Adrenal gland (tissue), 12 donors: ENCODE results near the gene STK17A. TPM values are rescaled to one million over a fixed set of nuclear protein-coding genes. Genes with fewer than 3 reads are reported as not detected.
"Not testable (repeated sequence)": the region's sequence is repeated elsewhere in the genome, so short reads cannot be mapped to it uniquely, and the experiment has no call there.

Source experiments
- DNase-seq, 7 donors: peaks; one replicate each; pipeline ENCODE4 v3.0.0-alpha.2; 2019 to 2020
- H3K27ac ChIP-seq, 5 donors: fragments of 200-600 bp; sonication (generic) in 4 of 5; 1 replicate in 3 of 5; 2 replicates in 2 of 5; pipeline versions ENCODE4 v1.5.1 to v1.8.0; 2016 to 2020; ENCODE audit warnings: mild to moderate bottlenecking in 1 of 5
- H3K27me3 ChIP-seq: fragments of 200-600 bp; 2 replicates; pipeline ENCODE4 v1.8.0; 2021
- H3K36me3 ChIP-seq, 2 donors: fragments of 200-600 bp; replicated peaks in 1 of 2; 1 replicate in 1 of 2; 2 replicates in 1 of 2; pipeline versions ENCODE4 v1.5.1 to v1.8.0; 2018 to 2022
- H3K4me1 ChIP-seq, 2 donors: fragments of 200-600 bp; replicated peaks in 1 of 2; 1 replicate in 1 of 2; 2 replicates in 1 of 2; pipeline versions ENCODE4 v1.5.1 to v1.8.0; 2018 to 2021
- H3K4me3 ChIP-seq, 4 donors: fragments of 200-600 bp; sonication (generic) in 3 of 4; one replicate each; pipeline ENCODE4 v1.5.1; 2016 to 2018
- H3K9me3 ChIP-seq, 3 donors: fragments of 200-600 bp; sonication (generic) in 1 of 3; replicated peaks in 1 of 3; 1 replicate in 2 of 3; 2 replicates in 1 of 3; pipeline versions ENCODE4 v1.5.1 to v1.8.0; 2016 to 2021
- CTCF ChIP-seq, 6 experiments: fragments of 450-650 bp in 4 of 6; fragments of 200-600 bp in 2 of 6; sonication (generic) in 1 of 6; IDR thresholded peaks; 1 replicate in 5 of 6; 2 replicates in 1 of 6; pipeline versions ENCODE4 v1.5.1 to v1.8.0; 2016 to 2021; ENCODE audit warnings: antibody characterized with exemption in 6 of 6, mild to moderate bottlenecking in 2 of 6, moderate library complexity in 1 of 6
- POLR2A ChIP-seq, 2 donors: fragments of 450-650 bp; IDR thresholded peaks; one replicate each; pipeline ENCODE4 v1.6.1; 2017; ENCODE audit warnings: antibody characterized with exemption in 2 of 2, mild to moderate bottlenecking in 2 of 2, moderate library complexity in 1 of 2
- WGBS, 4 donors: extraction: QIAGEN DNeasy Blood & Tissue Kit in 2 of 4; methylation state at CpG; one replicate each; pipeline versions ENCODE4 v1.1.5 to v1.1.7; 2013 to 2017; 5-methylcytosine and 5-hydroxymethylcytosine counted together
- intact Hi-C, 2 donors: fragments of 100-400 bp; cut with DNase I; formaldehyde crosslinking; loops; one replicate each; pipeline versions ENCODE4 v1.14.1 to v1.15.0; 2022 to 2023
- polyA plus RNA-seq, 3 donors: library from polyadenylated mRNA; stranded (reverse); fragments of 200-250 nt in 2 of 3; fragments of 350-450 nt in 1 of 3; fragmentation: Illumina TruSeq in 1 of 3; extraction: RNeasy Lipid Tissue Mini Kit (QIAGEN cat#74804) in 1 of 3; gene quantifications; one replicate each; pipeline ENCODE4 v1.2.3, GENCODE V29; 2013 to 2014
- total RNA-seq, 9 donors: library from RNA; depleted of rRNA in 4 of 9; stranded (reverse); fragments of >200 nt in 4 of 9; fragments of 120-200 nt in 1 of 9; fragmentation: NEBNext Ultra II Directional in 1 of 9; extraction: Animal tissue kit (Norgen Biotek cat#: 25700) in 1 of 9; gene quantifications; one replicate each; pipeline versions ENCODE4 v1.1.0 to v1.2.4, GENCODE V29; 2013 to 2023
- donor health status: healthy with polysubstance abuse.
- donor health status: Bipolar disorder and iron deficiency.
- donor health status: DM: yes; HTN: yes; CAD: no.
- donor health status: DM: no; HTN: no; CAD: no.
- donor health status: DM: no; HTN: no; CAD: no.
- donor health status: DM: yes; HTN: yes; CAD: no.

STK17A gene
- total and polyA plus RNA-seq, 12 donors = 7.8 to 46.0 (median 26.2) TPM

- WGBS, 4 donors = 74 to 86% (median 84%) methylated on average over 2 of the region's 2 CpGs
- DNase-seq = no peak
- TF ChIP-seq CTCF (IDR thresholded peaks at IDR 0.05) = no peak
- no peak for TF ChIP-seq POLR2A (IDR thresholded peaks at IDR 0.05)
- Histone ChIP-seq H3K27ac (no peak overlapping the region), H3K9me3 (no peaks in the 10 kb centered on the region), H3K4me3 (no peak overlapping the region), H3K36me3 (peaks cover 0 to 10% of the 10 kb centered on the region in 2 donors), H3K27me3 (no peaks in the 10 kb centered on the region), H3K4me1 (peaks cover 0 to 18% of the 10 kb centered on the region in 2 donors)
- intact Hi-C loops = loop anchor here in 1 of 2 donors (10.0 kb wide), 1 partner anchor 51 kb away; no protein-coding TSS in a partner anchor
Measured at GRCh38 chr7:43594020-43594419, 11.1 kb downstream of the STK17A start.

- not testable (repeated sequence) for H3K27me3 ChIP-seq, H3K36me3 ChIP-seq, H3K9me3 ChIP-seq, H3K4me3 ChIP-seq, H3K27ac ChIP-seq, DNase-seq
- peaks cover 0 to 16% of the 10 kb centered on the region in 2 donors for H3K4me1 ChIP-seq
- WGBS, 4 donors = 71 to 76% (median 74%) methylated on average over 4 to 5 of the region's 5 CpGs
- intact Hi-C loops = loop anchor here in 1 of 2 donors (10.0 kb wide), 1 partner anchor 48 kb away; no protein-coding TSS in a partner anchor
Measured at GRCh38 chr7:43596426-43596825, 13.5 kb downstream of the STK17A start.

DNA sequence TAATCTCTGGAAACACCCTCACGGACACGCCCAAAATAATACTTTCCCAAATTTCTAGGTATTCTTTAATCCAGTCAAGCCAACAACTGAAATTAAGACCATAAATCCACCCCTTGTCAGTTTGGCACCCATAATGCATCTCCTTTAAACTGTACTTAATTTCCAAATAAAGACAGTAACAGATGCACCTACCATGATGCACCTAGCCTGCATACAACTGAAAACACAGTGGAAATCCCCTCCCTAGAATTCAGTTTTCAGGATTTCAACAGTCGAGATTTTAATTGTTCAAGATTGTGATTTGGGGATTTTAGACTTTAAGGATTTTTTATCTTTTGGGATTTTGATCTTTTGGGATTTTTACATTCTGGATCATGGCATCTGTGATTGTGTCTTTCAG lies 17.1 kb downstream of the STK17A start:
- Histone ChIP-seq H3K9me3 (no peaks in the 10 kb centered on the region), H3K36me3 (peaks cover 0 to 10% of the 10 kb centered on the region in 2 donors), H3K4me1 (peaks cover 0 to 4% of the 10 kb centered on the region in 2 donors), H3K27me3 (no peaks in the 10 kb centered on the region), H3K4me3 (no peak overlapping the region), H3K27ac (no peak overlapping the region)
- intact Hi-C loops = no loop called here
- no peak for TF ChIP-seq POLR2A (IDR thresholded peaks at IDR 0.05)
- no peak for TF ChIP-seq CTCF (IDR thresholded peaks at IDR 0.05)
- WGBS, 4 donors = 95 to 97% (median 97%) methylated on average over 3 of the region's 3 CpGs
- no peak for DNase-seq

DNA sequence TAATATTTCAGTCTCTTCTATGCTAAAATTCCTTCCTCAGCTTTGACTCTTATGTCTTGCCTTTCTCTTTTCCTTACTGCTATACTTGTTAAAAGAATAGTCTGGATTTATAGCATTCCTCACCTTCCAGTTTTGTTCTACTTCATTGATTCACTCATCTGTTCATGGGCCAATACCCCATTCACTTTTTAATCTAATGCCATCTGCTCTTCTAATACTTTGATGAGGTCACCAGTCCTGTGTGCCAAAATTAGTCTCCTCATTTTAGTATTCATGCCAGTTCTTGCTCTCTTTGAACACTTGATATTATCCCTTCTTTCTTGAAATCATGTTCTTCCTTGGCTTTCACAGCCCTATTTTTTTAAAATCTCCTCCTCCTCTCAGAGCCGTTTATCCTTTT lies 19.3 kb downstream of the STK17A start:
- Histone ChIP-seq H3K27me3 (no peaks in the 10 kb centered on the region), H3K4me1 (peaks cover 0 to 4% of the 10 kb centered on the region in 2 donors), H3K36me3 (peaks cover 0 to 8% of the 10 kb centered on the region in 2 donors), H3K4me3 (no peak overlapping the region), H3K27ac (no peak overlapping the region), H3K9me3 (no peaks in the 10 kb centered on the region)
- intact Hi-C loops = no loop called here
- TF ChIP-seq CTCF (IDR thresholded peaks at IDR 0.05) = no peak
- no peak for TF ChIP-seq POLR2A (IDR thresholded peaks at IDR 0.05)
- WGBS, 4 donors = 74 to 97% (median 82%) methylated on average over 1 of the region's 1 CpG
- no peak for DNase-seq

DNA sequence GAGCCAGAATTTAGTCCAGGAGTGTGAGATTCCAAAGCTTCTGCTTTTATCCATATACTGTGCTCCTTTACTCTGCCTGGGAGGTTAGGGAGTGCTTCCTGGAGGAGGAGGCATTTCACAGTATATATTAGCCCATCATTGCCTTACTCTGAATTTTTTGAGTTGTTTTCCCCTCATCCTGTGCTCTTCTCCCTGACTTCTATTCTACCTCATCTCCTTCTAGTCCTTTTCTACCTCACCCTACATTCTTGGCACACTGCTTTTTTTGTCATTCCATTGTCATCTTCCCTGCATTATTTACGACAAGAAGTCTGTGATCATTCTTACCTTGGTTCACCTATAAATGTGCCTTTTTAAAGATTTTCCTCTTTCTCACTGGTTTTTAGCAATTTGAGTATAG lies 21.3 kb downstream of the STK17A start:
- DNase-seq = no peak
- H3K9me3 ChIP-seq = no peaks in the 10 kb centered on the region
- peaks cover 0 to 4% of the 10 kb centered on the region in 2 donors for H3K4me1 ChIP-seq
- H3K4me3 ChIP-seq = no peak overlapping the region
- intact Hi-C loops = no loop called here
- no peaks in the 10 kb centered on the region for H3K27me3 ChIP-seq
- H3K27ac ChIP-seq = no peak overlapping the region
- peaks cover 0 to 6% of the 10 kb centered on the region in 2 donors for H3K36me3 ChIP-seq
- WGBS, 4 donors = 97 to 100% (median 98%) methylated on average over 1 of the region's 1 CpG
- TF ChIP-seq POLR2A (IDR thresholded peaks at IDR 0.05) = no peak
- TF ChIP-seq CTCF (IDR thresholded peaks at IDR 0.05) = no peak
